Measurements from ENCODE around the gene LRWD1.

DNA sequence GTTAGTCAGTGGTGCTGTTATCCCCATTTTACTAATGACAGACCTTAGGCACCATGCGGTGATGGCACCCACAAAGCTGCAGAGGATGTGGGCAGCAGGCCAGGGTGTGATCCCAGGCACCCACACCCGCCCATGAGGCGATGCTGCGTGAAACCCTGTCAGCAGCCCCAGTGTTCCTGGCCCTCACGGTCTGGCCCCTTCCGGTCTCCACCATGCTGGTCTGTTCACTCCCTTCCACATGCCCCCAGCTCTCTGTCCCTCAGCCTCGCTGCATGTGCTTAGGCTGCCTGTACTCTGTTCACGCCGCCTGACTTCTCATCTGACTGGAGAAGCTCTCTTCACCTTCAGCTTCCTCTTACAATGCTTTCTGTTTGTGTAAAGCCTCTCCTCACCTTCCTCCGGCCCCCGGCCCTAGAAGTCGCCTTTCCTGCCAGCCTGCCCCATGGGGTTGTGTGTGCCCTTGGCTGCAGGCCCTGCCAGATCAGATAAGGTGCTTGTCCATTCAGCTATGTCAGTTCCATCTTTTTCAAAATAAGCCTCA is 49.0 kb upstream of the LRWD1 start:
- TF ChIP-seq CTCF (IDR thresholded peaks at IDR 0.05) (no peak), POLR2A (IDR thresholded peaks at IDR 0.05) (no peak)

Measured in thyroid gland (tissue), 4 donors.